Measurements from ENCODE around the gene DNM2.

DNM2 gene

GRCh38 chr19:10830931-10831779 lies 113.3 kb downstream of the DNM2 start:
- WGBS, 2 donors (ENCODE audit: extremely low coverage in 2 of 2, insufficient read length in 2 of 2, insufficient replicate concordance in 1 of 2): no CpG with 5 or more reads among the region's 33 CpGs
- Histone ChIP-seq H3K9me3 (replicated peaks in 1 of 2; ENCODE audit: control insufficient read depth in 2 of 2, insufficient read depth in 1 of 2, low read depth in 1 of 2, low read length in 2 of 2) (peaks cover 0 to 6% of the 10 kb centered on the region in 2 donors), H3K36me3 (replicated peaks in 1 of 2; ENCODE audit: control insufficient read depth in 2 of 2, insufficient read depth in 2 of 2, low read length in 2 of 2) (peaks cover 42 to 69% of the 10 kb centered on the region in 2 donors), H3K4me3 (ENCODE audit: low read length in 2 of 2) (no peak overlapping the region), H3K9ac (ENCODE audit: low read depth, low read length, poor library complexity) (peak overlapping the region; percentile 44), H2AK5ac (ENCODE audit: low read depth, low read length) (peak overlapping the region; percentile 40), H2BK12ac (ENCODE audit: low read length) (no peak overlapping the region), H3K14ac (ENCODE audit: low read length) (no peak overlapping the region), H3K27me3 (ENCODE audit: control insufficient read depth in 3 of 3, insufficient read depth in 3 of 3, low read depth in 1 of 3, low read length in 3 of 3) (peaks cover 0 to 3% (median 0%) of the 10 kb centered on the region in 3 experiments), H2BK5ac (ENCODE audit: low read length) (peak overlapping the region; percentile 60), H4K91ac (ENCODE audit: low read depth, low read length, poor library complexity) (no peak overlapping the region), H3K4ac (ENCODE audit: low read length) (no peak overlapping the region), H3K4me1 (ENCODE audit: control insufficient read depth in 2 of 2, insufficient read depth in 1 of 2, low read depth in 1 of 2, low read length in 2 of 2) (peaks cover 0 to 11% of the 10 kb centered on the region in 2 donors), H3K23ac (ENCODE audit: low read depth, low read length, poor library complexity) (no peak overlapping the region), H3K79me1 (ENCODE audit: low read depth, low read length) (peaks cover 5% of the 10 kb centered on the region), H3K4me2 (ENCODE audit: insufficient read depth, low read length, poor library complexity, severe bottlenecking) (no peak overlapping the region), H2BK120ac (ENCODE audit: low read depth, low read length) (no peak overlapping the region), H3K27ac (replicated peaks; ENCODE audit: low read length) (no peak overlapping the region), H2BK15ac (ENCODE audit: low read length) (no peak overlapping the region), H2AFZ (ENCODE audit: low read length) (no peak overlapping the region), H4K8ac (ENCODE audit: low read depth, low read length) (peak overlapping the region; percentile 17), H3K18ac (ENCODE audit: low read length) (peak overlapping the region; percentile 57)
- DNase-seq (ENCODE audit: low spot score): no peak

GRCh38 chr19:10831987-10832938 lies 114.4 kb downstream of the DNM2 start:
- H2BK5ac ChIP-seq (ENCODE audit: low read length): no peak overlapping the region
- peaks cover 0 to 3% (median 0%) of the 10 kb centered on the region in 3 experiments for H3K27me3 ChIP-seq (ENCODE audit: control insufficient read depth in 3 of 3, insufficient read depth in 3 of 3, low read depth in 1 of 3, low read length in 3 of 3)
- no peak for DNase-seq (ENCODE audit: low spot score)
- H3K79me1 ChIP-seq (ENCODE audit: low read depth, low read length): peaks cover 5% of the 10 kb centered on the region
- no peak overlapping the region for H2BK15ac ChIP-seq (ENCODE audit: low read length)
- peaks cover 37 to 58% of the 10 kb centered on the region in 2 donors for H3K36me3 ChIP-seq (replicated peaks in 1 of 2; ENCODE audit: control insufficient read depth in 2 of 2, insufficient read depth in 2 of 2, low read length in 2 of 2)
- no peak overlapping the region for H3K27ac ChIP-seq (replicated peaks; ENCODE audit: low read length)
- H2BK120ac ChIP-seq (ENCODE audit: low read depth, low read length): no peak overlapping the region
- no peak overlapping the region for H2AFZ ChIP-seq (ENCODE audit: low read length)
- no peak overlapping the region for H4K91ac ChIP-seq (ENCODE audit: low read depth, low read length, poor library complexity)
- no peak overlapping the region for H3K4ac ChIP-seq (ENCODE audit: low read length)
- peaks cover 5 to 15% of the 10 kb centered on the region in 2 donors for H3K4me1 ChIP-seq (ENCODE audit: control insufficient read depth in 2 of 2, insufficient read depth in 1 of 2, low read depth in 1 of 2, low read length in 2 of 2)
- no peak overlapping the region for H2BK12ac ChIP-seq (ENCODE audit: low read length)
- WGBS, 2 donors (ENCODE audit: extremely low coverage in 2 of 2, insufficient read length in 2 of 2, insufficient replicate concordance in 1 of 2): no CpG with 5 or more reads among the region's 28 CpGs
- H4K8ac ChIP-seq (ENCODE audit: low read depth, low read length): peak overlapping the region; percentile 23
- H3K4me2 ChIP-seq (ENCODE audit: insufficient read depth, low read length, poor library complexity, severe bottlenecking): no peak overlapping the region
- H3K18ac ChIP-seq (ENCODE audit: low read length): no peak overlapping the region
- H3K23ac ChIP-seq (ENCODE audit: low read depth, low read length, poor library complexity): peak overlapping the region; percentile 89
- H3K4me3 ChIP-seq (ENCODE audit: low read length in 2 of 2): no peak overlapping the region
- H3K14ac ChIP-seq (ENCODE audit: low read length): peak overlapping the region; percentile 82
- H2AK5ac ChIP-seq (ENCODE audit: low read depth, low read length): no peak overlapping the region
- H3K9ac ChIP-seq (ENCODE audit: low read depth, low read length, poor library complexity): peak overlapping the region; percentile 12
- peaks cover 6 to 12% of the 10 kb centered on the region in 2 donors for H3K9me3 ChIP-seq (replicated peaks in 1 of 2; ENCODE audit: control insufficient read depth in 2 of 2, insufficient read depth in 1 of 2, low read depth in 1 of 2, low read length in 2 of 2)

GRCh38 chr19:10832939-10833296 lies 115.0 kb downstream of the DNM2 start:
- Histone ChIP-seq H2BK15ac (ENCODE audit: low read length) (no peak overlapping the region), H2BK12ac (ENCODE audit: low read length) (no peak overlapping the region), H2BK5ac (ENCODE audit: low read length) (no peak overlapping the region), H3K9me3 (replicated peaks in 1 of 2; ENCODE audit: control insufficient read depth in 2 of 2, insufficient read depth in 1 of 2, low read depth in 1 of 2, low read length in 2 of 2) (peaks cover 6 to 12% of the 10 kb centered on the region in 2 donors), H3K79me1 (ENCODE audit: low read depth, low read length) (peaks cover 5% of the 10 kb centered on the region), H2BK120ac (ENCODE audit: low read depth, low read length) (no peak overlapping the region), H4K91ac (ENCODE audit: low read depth, low read length, poor library complexity) (no peak overlapping the region), H3K27me3 (ENCODE audit: control insufficient read depth in 3 of 3, insufficient read depth in 3 of 3, low read depth in 1 of 3, low read length in 3 of 3) (peaks cover 0 to 3% (median 0%) of the 10 kb centered on the region in 3 experiments), H3K4me2 (ENCODE audit: insufficient read depth, low read length, poor library complexity, severe bottlenecking) (no peak overlapping the region), H3K4me3 (ENCODE audit: low read length in 2 of 2) (no peak overlapping the region), H3K9ac (ENCODE audit: low read depth, low read length, poor library complexity) (no peak overlapping the region), H2AFZ (ENCODE audit: low read length) (no peak overlapping the region), H3K36me3 (replicated peaks in 1 of 2; ENCODE audit: control insufficient read depth in 2 of 2, insufficient read depth in 2 of 2, low read length in 2 of 2) (peaks cover 37 to 56% of the 10 kb centered on the region in 2 donors), H4K8ac (ENCODE audit: low read depth, low read length) (no peak overlapping the region), H3K14ac (ENCODE audit: low read length) (no peak overlapping the region), H2AK5ac (ENCODE audit: low read depth, low read length) (no peak overlapping the region), H3K27ac (replicated peaks; ENCODE audit: low read length) (no peak overlapping the region), H3K4ac (ENCODE audit: low read length) (no peak overlapping the region), H3K23ac (ENCODE audit: low read depth, low read length, poor library complexity) (no peak overlapping the region), H3K18ac (ENCODE audit: low read length) (no peak overlapping the region), H3K4me1 (ENCODE audit: control insufficient read depth in 2 of 2, insufficient read depth in 1 of 2, low read depth in 1 of 2, low read length in 2 of 2) (peaks cover 5 to 15% of the 10 kb centered on the region in 2 donors)
- WGBS, 2 donors (ENCODE audit: extremely low coverage in 2 of 2, insufficient read length in 2 of 2, insufficient replicate concordance in 1 of 2): no CpG with 5 or more reads among the region's 20 CpGs
- DNase-seq (ENCODE audit: low spot score): no peak

Data from neuronal stem cell (in vitro differentiated cells).